Pancreas (tissue), 10 donors: Measurements from ENCODE around the gene TNIK. TPM values are rescaled to one million over a fixed set of nuclear protein-coding genes. Genes with fewer than 3 reads are reported as not detected.

Experiments used
- ATAC-seq, 4 donors: fragments of 200-7000 bp; cut with Tn5 transposase; one replicate each; pipeline versions ENCODE4 v1.8.0 to v1.9.1; 2020; ENCODE audit warnings: mild to moderate bottlenecking in 4 of 4, moderate library complexity in 4 of 4
- DNase-seq, 6 donors: peaks; one replicate each; pipeline ENCODE4 v3.0.0-alpha.2; 2020
- FAIRE-seq: peaks from 2 replicates; lab custom pipeline; 2012; peaks lifted over from hg19 to GRCh38; lab: Jason Lieb, UNC
- H3K27ac ChIP-seq, 4 donors: fragments of 200-600 bp; sonication (generic); 1 replicate in 3 of 4; 2 replicates in 1 of 4; pipeline versions ENCODE4 v1.5.0 to v1.8.0; 2020
- H3K27me3 ChIP-seq, 4 donors: fragments of 200-600 bp; one replicate each; pipeline ENCODE4 v1.8.0; 2021
- H3K36me3 ChIP-seq, 3 donors: fragments of 200-600 bp; sonication (generic) in 1 of 3; one replicate each; pipeline versions ENCODE4 v1.5.0 to v1.8.0; 2020 to 2021
- H3K4me1 ChIP-seq, 3 donors: fragments of 200-600 bp; one replicate each; pipeline ENCODE4 v1.8.0; 2021
- H3K4me3 ChIP-seq, 4 donors: fragments of 200-600 bp; sonication (generic) in 2 of 4; one replicate each; pipeline versions ENCODE4 v1.5.0 to v1.8.0; 2020 to 2021
- H3K9me3 ChIP-seq, 4 donors: fragments of 200-600 bp; one replicate each; pipeline ENCODE4 v1.8.0; 2021
- CTCF ChIP-seq, 4 donors: fragments of 200-600 bp; sonication (generic) in 3 of 4; IDR thresholded peaks; one replicate each; pipeline versions ENCODE4 v1.5.0 to v1.8.0; 2021; ENCODE audit warnings: antibody characterized with exemption in 4 of 4
- WGBS, 2 donors: extraction: QIAGEN DNeasy Blood & Tissue Kit; methylation state at CpG; one replicate each; pipeline ENCODE4 v1.1.7; 2013; 5-methylcytosine and 5-hydroxymethylcytosine counted together
- intact Hi-C, 3 donors: fragments of 100-400 bp; cut with DNase I; formaldehyde crosslinking; loops; one replicate each; pipeline versions ENCODE4 v1.11.1 to v1.14.2; 2022
- polyA plus RNA-seq, 2 donors: library from polyadenylated mRNA; stranded (reverse); fragments of 200-250 nt; gene quantifications; one replicate each; pipeline ENCODE4 v1.2.3, GENCODE V29; 2013
- total RNA-seq, 6 donors: library from RNA; stranded (reverse); fragmentation: NEBNext Ultra II Directional in 4 of 6; extraction: Animal tissue kit (Norgen Biotek cat#: 25700) in 4 of 6; gene quantifications; one replicate each; pipeline versions ENCODE4 v1.2.1 to v1.2.4, GENCODE V29; 2021 to 2023
- donor health status: healthy with polysubstance abuse.
- donor health status: DM: no; HTN: no; CAD: no; lungs with moderate emphysema.
- donor health status: DM: no; HTN: no; CAD: no.
- donor health status: control.
- donor health status: control.
- donor health status: Bipolar disorder and iron deficiency.
- donor health status: DM: yes; HTN: yes; CAD: no.
- donor health status: DM: no; HTN: no; CAD: no.
- donor health status: DM: no; HTN: no; CAD: no.
- donor health status: DM: yes; HTN: yes; CAD: no.

TNIK gene
- total and polyA plus RNA-seq, 8 donors = 3.5 to 13.6 (median 5.8) TPM

DNA sequence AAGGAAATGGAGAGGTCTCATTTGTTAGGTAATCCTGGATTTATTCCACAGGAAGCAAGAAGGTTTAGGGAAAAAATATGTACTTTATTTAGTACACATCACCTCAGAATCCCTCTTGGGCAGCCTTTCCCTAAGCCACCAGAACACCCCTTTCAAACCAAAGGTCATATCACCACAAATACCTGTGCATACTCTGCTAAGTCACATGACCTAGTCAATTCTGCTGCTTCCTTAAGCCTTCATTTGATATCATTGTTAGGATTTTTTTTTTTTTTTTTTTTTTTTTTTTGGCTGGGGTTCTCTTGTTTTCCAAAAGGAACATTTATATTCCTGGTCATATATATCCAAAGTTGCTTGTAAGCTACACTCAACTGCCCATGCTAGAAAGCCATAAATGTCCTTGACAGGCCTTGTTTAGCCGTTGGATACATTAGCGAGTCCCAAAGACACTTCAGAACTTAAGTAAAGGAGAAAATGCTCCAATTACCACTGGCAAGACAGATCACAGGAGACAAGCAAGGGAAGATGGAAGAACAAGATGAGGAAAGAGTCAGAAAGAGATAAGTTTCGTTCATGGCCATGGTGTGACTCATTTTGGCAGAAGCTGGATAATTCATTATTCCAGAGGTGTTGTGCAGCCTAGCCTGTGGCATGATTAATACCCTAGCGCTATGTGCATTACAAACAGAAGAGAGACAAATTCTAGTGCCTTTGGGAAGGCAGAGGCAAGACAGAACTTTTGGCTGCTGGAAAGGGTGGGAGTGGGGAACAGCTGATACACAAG lies 278.1 kb downstream of the TNIK start:
- 73 to 85% methylated on average over 4 of the region's 4 CpGs for WGBS, 2 donors
- ATAC-seq (peak in 3 of 4 donors; percentile 26 to 60 (median 59)), FAIRE-seq (no peak), DNase-seq (no peak)
- Histone ChIP-seq H3K4me3 (no peak overlapping the region), H3K27ac (no peak overlapping the region), H3K4me1 (peaks cover 2 to 8% (median 2%) of the 10 kb centered on the region in 3 donors), H3K36me3 (no peaks in the 10 kb centered on the region), H3K9me3 (no peaks in the 10 kb centered on the region), H3K27me3 (no peaks in the 10 kb centered on the region)
- intact Hi-C loops = loop anchor here in 1 of 3 donors (5.0 kb wide), 1 partner anchor 380 kb away; no protein-coding TSS in a partner anchor
- TF ChIP-seq CTCF (IDR thresholded peaks at IDR 0.05) = no peak

- Histone ChIP-seq H3K9me3 (no peaks in the 10 kb centered on the region), H3K4me3 (no peak overlapping the region), H3K4me1 (peaks cover 0 to 9% (median 0%) of the 10 kb centered on the region in 3 donors), H3K27me3 (no peaks in the 10 kb centered on the region), H3K36me3 (no peaks in the 10 kb centered on the region), H3K27ac (no peak overlapping the region)
- intact Hi-C loops = loop anchor here in 1 of 3 donors (10.0 kb wide), 1 partner anchor 124 kb away; no protein-coding TSS in a partner anchor
- ATAC-seq (no peak), DNase-seq (no peak), FAIRE-seq (no peak)
- no peak for TF ChIP-seq CTCF (IDR thresholded peaks at IDR 0.05)
These were observed 281.5 kb downstream of the TNIK start for GRCh38 chr3:171178714-171179113.

- no peaks in the 10 kb centered on the region for H3K27me3 ChIP-seq
- DNase-seq (no peak), ATAC-seq (no peak), FAIRE-seq (no peak)
- H3K4me3 ChIP-seq = no peak overlapping the region
- H3K9me3 ChIP-seq = no peaks in the 10 kb centered on the region
- no peak overlapping the region for H3K27ac ChIP-seq
- intact Hi-C loops = loop anchor here in 1 of 3 donors (10.0 kb wide), 1 partner anchor 123 kb away; no protein-coding TSS in a partner anchor
- 77 to 86% methylated on average over 2 of the region's 2 CpGs for WGBS, 2 donors
- no peak for TF ChIP-seq CTCF (IDR thresholded peaks at IDR 0.05)
- H3K4me1 ChIP-seq = peaks cover 0 to 9% (median 0%) of the 10 kb centered on the region in 3 donors
- no peaks in the 10 kb centered on the region for H3K36me3 ChIP-seq
These were observed 282.7 kb downstream of the TNIK start for GRCh38 chr3:171177553-171177952.

GRCh38 chr3:171177056-171177455 lies 283.1 kb downstream of the TNIK start:
- intact Hi-C loops = loop anchor here in 1 of 3 donors (10.0 kb wide), 1 partner anchor 122 kb away; no protein-coding TSS in a partner anchor

More at GRCh38 chr3:171177056-171177455, 283.1 kb downstream of the TNIK start:
- WGBS, 2 donors = 95 to 98% methylated on average over 3 of the region's 3 CpGs
- no peaks in the 10 kb centered on the region for H3K9me3 ChIP-seq
- no peak overlapping the region for H3K27ac ChIP-seq
- no peaks in the 10 kb centered on the region for H3K36me3 ChIP-seq
- no peaks in the 10 kb centered on the region for H3K27me3 ChIP-seq
- peaks cover 0 to 14% (median 0%) of the 10 kb centered on the region in 3 donors for H3K4me1 ChIP-seq
- DNase-seq = no peak
- TF ChIP-seq CTCF (IDR thresholded peaks at IDR 0.05) = no peak
- no peak overlapping the region for H3K4me3 ChIP-seq
- no peak for FAIRE-seq
- ATAC-seq = no peak
